ENCODE measurements around the gene TECPR2. TPM values are rescaled to one million over a fixed set of nuclear protein-coding genes. Genes with fewer than 3 reads are reported as not detected.
A peak's percentile ranks its signal among the peaks of the same experiment; 100 is the strongest.

Gene TECPR2
- total RNA-seq, 4 donors from 2014 or later = 14.1 to 43.1 (median 23.8) TPM

DNA sequence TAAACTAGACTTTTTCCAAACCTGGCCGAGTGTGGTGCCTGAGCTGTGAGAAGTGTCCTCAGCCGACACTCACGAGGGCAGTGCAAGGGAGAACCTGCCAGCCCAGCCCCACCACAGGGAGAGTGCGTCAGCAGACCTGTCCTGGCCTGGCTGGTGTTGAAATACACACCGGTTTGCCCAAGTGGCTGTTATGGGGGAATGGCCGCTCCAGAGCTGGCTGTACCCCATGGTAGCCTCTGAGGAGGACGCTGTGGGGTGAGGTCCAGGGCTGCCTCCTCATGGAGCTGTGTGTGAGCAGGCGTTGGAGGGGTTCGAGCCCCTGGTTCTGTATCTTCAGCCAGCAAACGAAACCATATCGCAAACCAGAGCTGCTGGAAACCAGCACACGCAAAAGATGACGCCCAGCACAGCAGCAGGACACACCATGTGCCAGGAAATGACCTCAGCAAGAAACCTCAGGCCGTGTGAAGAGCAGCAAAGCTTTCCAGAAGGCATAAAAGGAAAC lies 137.5 kb downstream of the TECPR2 start:
- Histone ChIP-seq H3K4me3 (no peak overlapping the region), H3K4me1 (no peaks in the 10 kb centered on the region), H3K36me3 (no peaks in the 10 kb centered on the region), H3K27ac (peak overlapping the region; percentile 49 to 55), H3K9me3 (no peaks in the 10 kb centered on the region), H3K27me3 (no peaks in the 10 kb centered on the region)
- intact Hi-C loops (cut with DNase I; ENCODE audit: low total_unique reads) = no loop called here
- peak; percentile 43 to 62 for DNase-seq
- TF ChIP-seq, protein P1, sequence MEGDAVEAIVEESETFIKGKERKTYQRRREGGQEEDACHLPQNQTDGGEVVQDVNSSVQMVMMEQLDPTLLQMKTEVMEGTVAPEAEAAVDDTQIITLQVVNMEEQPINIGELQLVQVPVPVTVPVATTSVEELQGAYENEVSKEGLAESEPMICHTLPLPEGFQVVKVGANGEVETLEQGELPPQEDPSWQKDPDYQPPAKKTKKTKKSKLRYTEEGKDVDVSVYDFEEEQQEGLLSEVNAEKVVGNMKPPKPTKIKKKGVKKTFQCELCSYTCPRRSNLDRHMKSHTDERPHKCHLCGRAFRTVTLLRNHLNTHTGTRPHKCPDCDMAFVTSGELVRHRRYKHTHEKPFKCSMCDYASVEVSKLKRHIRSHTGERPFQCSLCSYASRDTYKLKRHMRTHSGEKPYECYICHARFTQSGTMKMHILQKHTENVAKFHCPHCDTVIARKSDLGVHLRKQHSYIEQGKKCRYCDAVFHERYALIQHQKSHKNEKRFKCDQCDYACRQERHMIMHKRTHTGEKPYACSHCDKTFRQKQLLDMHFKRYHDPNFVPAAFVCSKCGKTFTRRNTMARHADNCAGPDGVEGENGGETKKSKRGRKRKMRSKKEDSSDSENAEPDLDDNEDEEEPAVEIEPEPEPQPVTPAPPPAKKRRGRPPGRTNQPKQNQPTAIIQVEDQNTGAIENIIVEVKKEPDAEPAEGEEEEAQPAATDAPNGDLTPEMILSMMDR (IDR thresholded peaks at IDR 0.05) = no peak
- no peak for TF ChIP-seq POLR2A (IDR thresholded peaks at IDR 0.05)

DNA sequence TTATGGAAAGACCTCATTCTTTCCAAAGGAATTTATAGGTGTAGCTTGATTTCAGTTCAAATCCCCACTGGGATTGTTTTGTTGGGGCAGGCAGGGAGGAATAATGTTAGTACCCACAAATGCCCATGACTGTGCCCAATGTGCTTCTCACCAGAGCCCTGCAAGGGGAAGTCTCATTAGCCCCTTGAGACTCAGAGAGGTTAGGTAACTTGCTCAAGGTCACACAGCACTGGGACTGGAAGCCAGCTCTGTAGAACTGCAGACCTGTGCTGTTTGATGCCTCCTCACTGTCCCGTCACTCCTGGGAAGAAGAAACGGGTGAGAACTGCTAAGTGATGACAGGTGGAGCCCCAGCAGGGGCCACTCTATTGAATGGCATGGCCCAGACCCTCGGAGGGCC lies 138.0 kb downstream of the TECPR2 start:
- Histone ChIP-seq H3K27me3 (no peaks in the 10 kb centered on the region), H3K9me3 (no peaks in the 10 kb centered on the region), H3K36me3 (no peaks in the 10 kb centered on the region), H3K27ac (peak overlapping the region; percentile 49 to 55), H3K4me3 (no peak overlapping the region), H3K4me1 (no peaks in the 10 kb centered on the region)
- TF ChIP-seq POLR2A (IDR thresholded peaks at IDR 0.05) = no peak
- TF ChIP-seq, protein P1 (IDR thresholded peaks at IDR 0.05) = no peak
- intact Hi-C loops (cut with DNase I; ENCODE audit: low total_unique reads) = no loop called here
- no peak for DNase-seq

DNA sequence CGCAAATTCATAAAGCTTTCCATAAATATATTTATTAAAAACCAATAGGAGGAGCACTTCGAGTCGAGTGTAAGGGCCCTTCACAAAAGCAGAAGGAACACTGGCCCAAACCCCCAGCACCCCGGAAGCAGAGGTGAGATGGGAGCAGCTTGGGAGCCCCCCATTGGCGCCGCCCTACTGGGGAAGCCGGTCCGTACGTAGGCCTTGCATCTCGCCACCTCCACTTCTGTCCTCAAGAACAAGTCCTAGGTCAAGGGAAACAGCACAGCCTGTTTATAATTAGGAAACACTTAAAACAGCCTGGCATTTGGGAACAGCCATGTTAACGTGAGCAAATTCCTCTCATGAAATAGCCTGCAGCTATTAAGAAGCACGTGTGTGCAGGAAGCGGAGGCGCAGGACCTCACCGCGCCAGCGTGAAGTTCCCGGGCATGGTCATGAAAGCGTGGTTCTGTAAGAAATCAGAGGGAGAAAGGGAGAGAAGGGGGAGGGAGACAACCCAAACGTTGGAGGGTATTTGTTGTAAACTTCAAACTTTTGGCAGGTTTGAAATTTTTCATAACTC lies 139.1 kb downstream of the TECPR2 start:
- Histone ChIP-seq H3K9me3 (no peaks in the 10 kb centered on the region), H3K27ac (no peak overlapping the region), H3K27me3 (no peaks in the 10 kb centered on the region), H3K36me3 (no peaks in the 10 kb centered on the region), H3K4me1 (no peaks in the 10 kb centered on the region), H3K4me3 (no peak overlapping the region)
- no peak for TF ChIP-seq POLR2A (IDR thresholded peaks at IDR 0.05)
- TF ChIP-seq, protein P1 (IDR thresholded peaks at IDR 0.05) = no peak
- DNase-seq = no peak
- intact Hi-C loops (cut with DNase I; ENCODE audit: low total_unique reads) = no loop called here

DNA sequence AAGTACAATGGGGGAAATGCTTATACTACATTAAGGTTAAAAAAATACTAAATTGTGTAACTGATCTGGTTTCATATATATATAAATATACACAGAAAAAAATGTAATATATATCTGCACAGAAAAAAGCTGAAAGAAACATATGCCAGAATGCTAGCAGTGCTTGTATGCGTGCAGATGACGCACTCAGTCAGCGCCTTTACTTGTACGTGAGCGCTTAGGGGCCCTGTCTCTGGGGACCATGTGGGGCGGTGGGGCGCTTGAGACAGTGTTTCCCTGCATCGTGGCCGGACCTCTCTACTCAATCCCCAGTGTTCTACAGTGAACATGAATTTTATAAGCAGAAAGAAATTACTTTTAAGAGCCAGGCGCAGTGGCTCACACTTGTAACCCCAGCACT lies 139.8 kb downstream of the TECPR2 start:
- Histone ChIP-seq H3K36me3 (no peaks in the 10 kb centered on the region), H3K27ac (no peak overlapping the region), H3K4me1 (no peaks in the 10 kb centered on the region), H3K9me3 (no peaks in the 10 kb centered on the region), H3K27me3 (no peaks in the 10 kb centered on the region), H3K4me3 (no peak overlapping the region)
- intact Hi-C loops (cut with DNase I; ENCODE audit: low total_unique reads) = no loop called here
- DNase-seq = no peak
- TF ChIP-seq, protein P1 (IDR thresholded peaks at IDR 0.05) = no peak

DNA sequence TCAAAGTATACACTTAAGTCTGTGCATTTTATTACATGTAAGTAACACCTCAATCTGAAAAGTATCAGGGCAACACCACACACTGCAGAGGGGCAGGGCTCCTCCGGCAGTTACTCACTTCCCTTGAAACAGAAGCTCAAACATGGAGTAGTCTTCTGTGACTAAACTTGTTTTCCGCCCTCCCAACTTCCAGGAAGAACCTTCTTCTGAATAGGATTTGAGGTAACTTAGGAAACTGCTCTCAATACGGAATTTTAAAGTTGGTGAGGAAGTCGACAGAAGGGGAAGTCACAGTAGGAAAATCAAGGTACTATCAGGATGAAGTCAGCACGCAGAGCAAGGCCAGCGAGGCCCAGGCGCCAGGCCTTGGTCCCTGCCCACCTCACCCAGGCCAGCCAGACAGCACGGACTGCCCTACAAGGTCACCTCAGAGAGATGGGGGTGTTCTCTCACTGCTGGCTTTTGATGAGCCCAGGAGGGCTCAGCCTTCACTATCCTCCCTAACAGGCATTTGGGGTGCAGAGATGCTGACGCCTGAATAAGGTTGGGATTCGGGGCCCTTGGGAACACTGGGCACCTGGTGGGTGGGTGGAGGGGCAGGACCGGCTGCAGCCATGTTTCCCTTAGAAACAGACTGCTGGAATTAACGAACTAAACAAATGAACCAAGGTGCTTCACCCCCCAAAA lies 141.0 kb downstream of the TECPR2 start:
- TF ChIP-seq POLR2A (IDR thresholded peaks at IDR 0.05) = no peak
- TF ChIP-seq, protein P1 (IDR thresholded peaks at IDR 0.05) = no peak
- no peaks in the 10 kb centered on the region for H3K4me1 ChIP-seq
- DNase-seq = no peak
- no peak overlapping the region for H3K27ac ChIP-seq
- intact Hi-C loops (cut with DNase I; ENCODE audit: low total_unique reads) = no loop called here
- no peaks in the 10 kb centered on the region for H3K27me3 ChIP-seq
- no peaks in the 10 kb centered on the region for H3K36me3 ChIP-seq
- H3K9me3 ChIP-seq = no peaks in the 10 kb centered on the region
- H3K4me3 ChIP-seq = no peak overlapping the region
